Neural cell (in vitro differentiated cells): ENCODE measurements around the gene PRKCSH.

Experiments
- CTCF ChIP-seq: fragments of 450-650 bp; IDR thresholded peaks from 2 replicates; pipeline ENCODE4 v1.5.1; 2014; ENCODE audit warnings: antibody characterized with exemption, mild to moderate bottlenecking, moderate library complexity; ENCODE audit not compliant: poor library complexity, severe bottlenecking
- EZH2 ChIP-seq: fragments of 200-600, 300-800 bp; shearing (Covaris generic), sonication (generic); IDR thresholded peaks from 2 replicates; pipeline ENCODE4 v1.6.1; 2014; ENCODE audit warnings: antibody characterized with exemption, low read length, borderline replicate concordance, mild to moderate bottlenecking; ENCODE audit not compliant: insufficient read depth, poor library complexity, severe bottlenecking
- POLR2AphosphoS5 ChIP-seq: IDR thresholded peaks from 2 replicates; pipeline ENCODE4 v1.6.1; 2012
- REST ChIP-seq: IDR thresholded peaks from 2 replicates; pipeline ENCODE4 v1.6.1; 2012; ENCODE audit warnings: borderline replicate concordance
- SMC3 ChIP-seq: fragments of 450-650 bp; conservative IDR thresholded peaks from 2 replicates; pipeline ENCODE4 v1.6.1; 2014; ENCODE audit warnings: antibody characterized with exemption, mild to moderate bottlenecking, moderate library complexity; ENCODE audit not compliant: poor library complexity
- TAF1 ChIP-seq: IDR thresholded peaks from 2 replicates; pipeline ENCODE4 v1.6.1; 2012; ENCODE audit warnings: low read depth

- no peak for TF ChIP-seq CTCF
- TF ChIP-seq EZH2: no peak
- TF ChIP-seq REST: no peak
- TF ChIP-seq POLR2AphosphoS5: peak; percentile 31
- TF ChIP-seq SMC3: no peak
- TF ChIP-seq TAF1: no peak
These were observed 16.6 kb downstream of the PRKCSH start for GRCh38 chr19:11451871-11452619.
